ENCODE data around the gene CACNG7. TPM values are rescaled to one million over a fixed set of nuclear protein-coding genes. Genes with fewer than 3 reads are reported as not detected.

Gene CACNG7
- total and polyA plus RNA-seq, 4 donors = not detected

- no peak for TF ChIP-seq CTCF (IDR thresholded peaks at IDR 0.05; ENCODE audit: control extremely low read depth, extremely low read depth)
These were observed 29.7 kb upstream of the CACNG7 start for GRCh38 chr19:53879140-53880081.

GRCh38 chr19:53880711-53881481 lies 28.2 kb upstream of the CACNG7 start:
- Histone ChIP-seq H3K36me3 (ENCODE audit: control insufficient read depth in 4 of 4, insufficient read depth in 4 of 4, low read length in 4 of 4) (peaks cover 0 to 7% (median 2%) of the 10 kb centered on the region in 4 donors), H3K4me1 (ENCODE audit: control insufficient read depth in 5 of 5, insufficient read depth in 5 of 5, low read length in 5 of 5) (peaks cover 0 to 13% (median 8%) of the 10 kb centered on the region in 5 donors), H3K9me3 (ENCODE audit: control insufficient read depth in 4 of 4, insufficient read depth in 3 of 4, low read length in 3 of 4) (no peaks in the 10 kb centered on the region), H3K27me3 (ENCODE audit: control insufficient read depth in 3 of 3, insufficient read depth in 3 of 3, low read length in 2 of 3) (peaks cover 2 to 49% (median 38%) of the 10 kb centered on the region in 3 donors), H3K9ac (ENCODE audit: insufficient read depth in 1 of 2, low read length in 2 of 2) (no peak overlapping the region), H3K4me3 (no peak overlapping the region), H3K27ac (ENCODE audit: low read depth in 1 of 2, low read length in 1 of 2) (no peak overlapping the region)
- WGBS, 2 donors = 27 to 33% methylated on average over 6 of the region's 6 CpGs
- DNase-seq (no peak), ATAC-seq (ENCODE audit: insufficient read depth, low FRiP score) (no peak)
- no peak for TF ChIP-seq CTCF (IDR thresholded peaks at IDR 0.05; ENCODE audit: control extremely low read depth, extremely low read depth)

More at GRCh38 chr19:53879140-53880081, 29.7 kb upstream of the CACNG7 start:
- 1 to 2% methylated on average over 50 to 51 of the region's 51 CpGs for WGBS, 2 donors
- Histone ChIP-seq H3K4me3 (peak overlapping the region; percentile 35), H3K27me3 (ENCODE audit: control insufficient read depth in 3 of 3, insufficient read depth in 3 of 3, low read length in 2 of 3) (peaks cover 2 to 36% (median 27%) of the 10 kb centered on the region in 3 donors), H3K9me3 (ENCODE audit: control insufficient read depth in 4 of 4, insufficient read depth in 3 of 4, low read length in 3 of 4) (no peaks in the 10 kb centered on the region), H3K36me3 (ENCODE audit: control insufficient read depth in 4 of 4, insufficient read depth in 4 of 4, low read length in 4 of 4) (peaks cover 4 to 14% (median 7%) of the 10 kb centered on the region in 4 donors), H3K9ac (ENCODE audit: insufficient read depth in 1 of 2, low read length in 2 of 2) (peak overlapping the region; percentile 43 to 50), H3K27ac (ENCODE audit: low read depth in 1 of 2, low read length in 1 of 2) (peak overlapping the region in 1 of 2 donors; percentile 57), H3K4me1 (ENCODE audit: control insufficient read depth in 5 of 5, insufficient read depth in 5 of 5, low read length in 5 of 5) (peaks cover 0 to 13% (median 8%) of the 10 kb centered on the region in 5 donors)
- ATAC-seq (ENCODE audit: insufficient read depth, low FRiP score) = peak; percentile 97
- DNase-seq = peak; percentile 98 to 99 (median 98)

- WGBS, 2 donors = 2 to 3% methylated on average over 33 to 49 of the region's 49 CpGs
- peak; percentile 16 for TF ChIP-seq CTCF (IDR thresholded peaks at IDR 0.05; ENCODE audit: control extremely low read depth, extremely low read depth)
- DNase-seq = peak in 2 of 3 donors; percentile 19 to 25
- Histone ChIP-seq H3K27me3 (ENCODE audit: control insufficient read depth in 3 of 3, insufficient read depth in 3 of 3, low read length in 2 of 3) (peaks cover 2 to 49% (median 41%) of the 10 kb centered on the region in 3 donors), H3K4me3 (no peak within 1 kb of the TSS), H3K9ac (ENCODE audit: insufficient read depth in 1 of 2, low read length in 2 of 2) (no peak within 1 kb of the TSS), H3K27ac (ENCODE audit: low read depth in 1 of 2, low read length in 1 of 2) (no peak within 1 kb of the TSS), H3K4me1 (ENCODE audit: control insufficient read depth in 5 of 5, insufficient read depth in 5 of 5, low read length in 5 of 5) (peaks cover 0 to 13% (median 8%) of the 10 kb centered on the region in 5 donors), H3K9me3 (ENCODE audit: control insufficient read depth in 4 of 4, insufficient read depth in 3 of 4, low read length in 3 of 4) (no peaks in the 10 kb centered on the region), H3K36me3 (ENCODE audit: control insufficient read depth in 4 of 4, insufficient read depth in 4 of 4, low read length in 4 of 4) (peaks cover 0 to 2% (median 0%) of the 10 kb centered on the region in 4 donors)
- no peak for ATAC-seq (ENCODE audit: insufficient read depth, low FRiP score)
These were observed 27.3 kb upstream of the CACNG7 start, which contains the start of gene PRKCG for GRCh38 chr19:53881482-53882390. Gene PRKCG (plus strand): TSS chr19:53882197. CDS start chr19:53882495, 298 bp downstream.

Data from lung (tissue), 12 donors.